GM19397 (cell line): ENCODE data around the gene GAK.

Experiments used
- ATAC-seq: cut with Tn5 transposase; IDR thresholded peaks from one replicate; pipeline ENCODE4 v1.9.1; 2021; ENCODE audit warnings: mild to moderate bottlenecking, moderate library complexity; ENCODE audit not compliant: unreplicated experiment

Gene GAK

GRCh38 chr4:892780-893179, 39.3 kb downstream of the GAK start:
- no peak for ATAC-seq

DNA sequence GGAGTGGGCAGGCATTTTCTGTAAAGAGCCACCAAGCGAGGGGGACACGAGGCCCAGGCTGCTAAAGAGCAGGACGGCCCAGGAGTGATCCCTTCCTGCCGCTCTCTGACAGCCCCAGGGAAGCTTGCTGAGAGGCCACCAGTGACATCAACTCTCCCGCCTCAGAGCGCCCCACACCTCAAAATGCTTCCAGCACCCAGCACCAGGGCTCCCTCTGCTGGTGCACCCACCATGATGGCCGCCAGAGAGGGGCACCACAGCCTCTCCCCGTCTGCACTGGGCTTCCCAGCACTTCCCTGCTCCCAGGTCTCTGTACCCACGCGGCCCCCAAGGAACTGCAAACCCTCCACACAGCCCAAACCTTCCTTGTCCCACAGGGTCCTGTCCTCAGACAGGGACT, 40.4 kb downstream of the GAK start:
- no peak for ATAC-seq

DNA sequence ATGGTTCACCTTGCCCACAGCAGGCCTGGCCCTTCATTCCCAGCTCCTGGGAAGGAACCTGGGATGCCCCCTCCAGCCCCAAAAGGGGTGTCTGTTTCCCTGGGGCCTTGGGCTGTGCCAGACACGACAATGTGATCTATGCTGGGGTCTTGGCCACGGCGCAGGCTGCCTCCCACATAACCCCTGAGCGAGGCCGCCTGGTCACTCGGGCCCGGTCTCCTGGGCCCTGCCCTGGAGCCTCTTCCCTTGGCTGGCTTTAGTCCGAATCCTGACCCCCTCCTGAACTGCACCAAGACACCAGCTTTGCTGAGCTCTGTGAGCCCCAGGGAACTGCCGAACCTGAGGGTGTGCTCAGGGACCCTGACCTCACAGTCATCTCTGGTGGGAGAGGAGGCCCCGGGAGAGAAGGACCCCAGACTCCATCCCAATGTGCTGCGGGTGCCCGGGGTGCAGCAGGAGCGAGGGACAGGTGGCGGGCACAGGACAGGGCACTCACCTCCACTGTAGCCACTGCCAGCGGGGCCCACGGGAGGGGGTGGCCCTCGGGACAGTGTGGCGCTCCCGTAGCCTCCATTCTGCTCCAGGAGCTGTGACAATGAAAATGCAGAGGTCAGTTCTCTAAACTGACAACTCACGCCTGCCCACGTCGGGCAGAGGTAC, 42.0 kb downstream of the GAK start:
- no peak for ATAC-seq

DNA sequence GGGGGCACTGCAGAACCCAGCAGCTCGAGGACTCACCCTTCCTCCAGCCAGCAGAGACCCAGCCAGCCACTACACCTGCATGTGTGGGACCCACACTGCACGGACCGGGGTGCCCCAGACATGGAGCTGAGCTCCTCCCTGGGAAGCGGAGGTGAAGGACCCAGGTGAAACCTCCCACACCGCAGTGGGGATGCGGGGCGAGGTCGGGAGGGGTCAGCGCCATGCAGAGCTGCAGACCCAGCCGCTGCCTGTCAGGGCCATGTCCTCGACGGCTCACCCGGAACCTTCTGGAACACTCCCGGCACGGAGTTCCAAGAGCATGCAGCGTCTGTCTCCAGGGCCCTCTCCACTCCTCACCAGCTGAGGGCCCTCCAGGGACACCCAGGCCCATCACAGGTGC, 42.6 kb downstream of the GAK start:
- no peak for ATAC-seq

GRCh38 chr4:888029-888428, 44.1 kb downstream of the GAK start:
- ATAC-seq = no peak

DNA sequence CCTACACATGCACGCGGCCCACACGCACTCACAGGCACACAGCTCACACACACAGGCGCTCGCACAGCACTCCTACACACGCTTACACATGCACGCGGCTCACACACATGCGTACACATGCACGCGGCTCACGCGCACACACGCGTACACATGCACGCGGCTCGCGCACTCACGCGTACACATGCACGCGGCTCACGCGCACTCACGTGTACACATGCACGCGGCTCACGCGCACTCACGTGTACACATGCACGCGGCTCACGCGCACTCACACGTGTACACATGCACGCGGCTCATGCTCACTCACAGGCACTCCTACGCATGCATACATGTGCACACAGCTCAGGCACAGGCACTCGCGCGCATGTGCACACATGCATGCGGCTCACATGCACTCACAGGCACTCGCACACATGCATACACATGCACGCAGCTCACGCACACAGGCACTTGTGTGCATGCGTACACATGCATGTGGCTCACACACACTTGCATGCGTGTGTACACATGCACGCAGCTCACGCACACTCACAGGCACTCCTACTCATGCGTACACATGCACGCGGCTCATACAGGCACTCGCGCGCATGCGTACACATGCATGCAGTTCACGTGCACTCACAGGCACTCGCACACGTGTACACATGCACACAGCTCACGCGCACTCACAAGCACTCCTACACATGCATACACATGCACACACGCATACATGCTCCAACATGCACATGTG, 44.9 kb downstream of the GAK start:
- ATAC-seq = no peak

DNA sequence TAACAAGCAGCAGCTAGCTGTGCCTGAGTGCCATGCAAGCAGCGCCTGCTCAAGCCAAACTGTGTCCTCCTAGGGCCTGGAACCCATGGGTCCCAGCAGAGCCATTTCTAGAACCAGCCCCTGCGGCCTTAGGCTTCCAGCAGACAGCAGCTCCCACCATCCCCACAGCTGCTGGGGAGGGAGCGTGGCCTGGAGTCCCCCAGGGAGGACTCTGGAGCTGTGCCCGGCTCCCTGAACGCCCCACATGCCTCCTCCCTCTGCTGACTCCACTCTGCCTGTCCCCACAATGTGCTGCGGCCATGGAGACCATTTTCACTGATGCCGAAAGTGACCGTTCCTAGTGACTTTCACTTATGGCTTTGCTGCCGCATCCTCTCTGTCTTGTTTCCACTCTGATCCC, 45.9 kb downstream of the GAK start:
- ATAC-seq = no peak

GRCh38 chr4:885353-885752, 46.8 kb downstream of the GAK start:
- ATAC-seq = no peak

DNA sequence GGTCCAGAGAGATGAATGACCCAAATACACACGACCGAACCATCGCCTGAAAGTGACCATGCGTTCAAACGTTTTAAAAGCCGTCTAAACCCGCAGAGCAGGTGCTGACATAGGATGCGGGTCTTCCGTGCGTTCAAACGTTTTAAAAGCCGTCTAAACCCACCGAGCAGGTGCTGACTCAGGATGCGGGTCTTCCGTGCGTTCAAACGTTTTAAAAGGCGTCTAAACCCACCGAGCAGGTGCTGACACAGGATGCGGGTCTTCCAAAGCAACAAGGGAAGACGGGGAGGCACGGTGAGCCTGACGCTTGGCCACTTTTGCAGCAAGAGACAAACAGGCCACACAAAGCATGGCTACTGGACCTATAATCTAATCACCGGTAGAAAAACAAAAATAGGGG, 47.2 kb downstream of the GAK start:
- ATAC-seq = no peak

DNA sequence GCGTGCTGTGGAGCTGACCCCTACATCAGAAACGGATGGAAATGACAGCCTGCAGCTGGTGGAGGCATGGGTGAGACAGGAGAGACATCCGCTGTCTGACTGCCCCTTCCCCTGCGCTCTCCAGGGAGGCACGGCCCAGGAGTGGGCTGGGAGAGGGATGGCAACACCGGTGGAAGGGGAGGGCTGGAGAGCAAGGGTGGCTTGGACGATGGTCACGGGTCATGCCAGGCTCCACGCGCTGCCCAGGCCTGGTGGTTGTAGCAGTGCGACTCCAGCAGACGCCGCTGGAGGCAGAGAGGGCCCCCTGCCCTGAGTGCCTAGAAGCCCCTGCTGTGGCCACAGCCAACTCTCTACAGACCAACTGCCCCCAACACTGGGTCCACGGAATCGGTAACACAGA, 47.9 kb downstream of the GAK start:
- ATAC-seq = no peak

GRCh38 chr4:883377-884095, 48.6 kb downstream of the GAK start:
- no peak for ATAC-seq

DNA sequence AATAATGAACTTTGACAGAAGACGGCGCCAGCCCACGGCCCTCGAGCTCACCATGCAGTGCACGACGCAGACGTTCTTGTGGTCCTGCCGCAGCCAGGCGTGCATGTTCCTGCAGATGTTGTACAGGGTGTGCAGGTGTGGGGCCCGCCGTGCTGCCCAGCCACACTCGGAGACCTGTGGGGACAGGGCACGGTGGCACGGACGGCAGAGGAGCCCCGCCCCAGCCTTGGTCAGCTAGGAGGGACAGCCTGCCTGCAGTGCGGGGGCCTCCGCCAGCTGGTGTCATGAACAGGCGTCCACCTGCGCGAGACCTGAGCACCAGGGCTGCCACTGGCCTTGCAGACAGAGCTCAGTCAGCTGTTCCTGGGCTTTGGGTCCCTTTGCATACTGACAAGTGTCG, 49.5 kb downstream of the GAK start:
- no peak for ATAC-seq

DNA sequence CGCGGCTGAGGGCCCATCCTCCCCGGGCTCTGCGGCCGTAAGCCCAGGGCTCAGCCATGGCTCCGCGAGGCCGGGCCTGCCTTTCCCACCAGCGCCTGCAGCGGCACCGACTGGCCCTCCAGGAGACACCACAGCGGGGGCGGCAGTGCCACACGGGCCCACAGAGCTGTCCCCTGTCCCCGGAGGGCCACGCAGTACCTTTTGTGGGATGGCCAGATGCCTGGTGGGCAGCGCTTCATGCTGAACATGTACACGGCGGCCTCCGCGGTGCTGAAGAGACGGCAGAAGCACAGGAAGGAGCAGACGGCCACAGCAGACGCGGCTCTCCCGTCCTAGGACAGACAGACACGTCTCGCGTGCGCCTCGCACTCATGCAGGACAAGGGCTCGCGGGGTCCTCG, 50.4 kb downstream of the GAK start:
- ATAC-seq = no peak

DNA sequence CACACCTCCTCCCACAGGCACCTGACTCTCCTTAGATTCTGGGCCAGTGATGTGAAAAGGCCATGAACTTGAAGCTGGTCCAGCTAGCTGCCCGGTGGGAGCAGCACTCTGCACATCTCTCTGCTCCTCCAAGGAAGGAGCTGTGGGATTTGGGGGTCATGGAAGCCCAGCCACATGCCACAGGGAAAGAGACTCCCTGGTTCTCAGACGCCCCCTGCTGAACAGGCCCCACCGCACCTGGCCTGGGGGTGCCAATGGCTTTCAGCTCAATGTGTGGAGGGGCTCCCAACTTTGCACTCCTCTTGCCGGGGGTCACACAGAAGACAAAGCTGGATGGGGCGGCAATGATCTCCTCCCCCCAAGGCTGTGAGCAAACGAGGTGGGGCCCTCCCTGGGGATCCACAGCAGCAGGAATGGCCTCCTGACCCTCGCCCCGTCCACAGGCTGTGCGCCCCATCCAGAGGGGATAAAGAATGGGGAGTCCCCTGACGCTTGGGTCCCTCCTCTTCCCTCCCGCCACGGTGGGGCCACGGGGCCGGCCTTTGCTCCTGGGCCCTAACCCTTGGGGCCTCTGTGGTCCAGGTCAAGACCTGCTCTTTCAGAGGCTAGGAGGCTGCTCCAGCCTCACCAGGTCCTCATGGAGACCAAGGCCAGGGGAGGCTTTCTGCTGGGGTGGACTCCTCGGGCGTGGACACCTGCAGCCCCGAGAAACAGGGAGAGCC, 51.3 kb downstream of the GAK start:
- no peak for ATAC-seq

GRCh38 chr4:879729-880077, 52.4 kb downstream of the GAK start:
- ATAC-seq = no peak

- no peak for ATAC-seq
Measured at GRCh38 chr4:878796-879728, 53.1 kb downstream of the GAK start.

- no peak for ATAC-seq
Measured at GRCh38 chr4:877502-877901, 54.6 kb downstream of the GAK start.

GRCh38 chr4:876780-877179, 55.3 kb downstream of the GAK start:
- ATAC-seq = no peak

DNA sequence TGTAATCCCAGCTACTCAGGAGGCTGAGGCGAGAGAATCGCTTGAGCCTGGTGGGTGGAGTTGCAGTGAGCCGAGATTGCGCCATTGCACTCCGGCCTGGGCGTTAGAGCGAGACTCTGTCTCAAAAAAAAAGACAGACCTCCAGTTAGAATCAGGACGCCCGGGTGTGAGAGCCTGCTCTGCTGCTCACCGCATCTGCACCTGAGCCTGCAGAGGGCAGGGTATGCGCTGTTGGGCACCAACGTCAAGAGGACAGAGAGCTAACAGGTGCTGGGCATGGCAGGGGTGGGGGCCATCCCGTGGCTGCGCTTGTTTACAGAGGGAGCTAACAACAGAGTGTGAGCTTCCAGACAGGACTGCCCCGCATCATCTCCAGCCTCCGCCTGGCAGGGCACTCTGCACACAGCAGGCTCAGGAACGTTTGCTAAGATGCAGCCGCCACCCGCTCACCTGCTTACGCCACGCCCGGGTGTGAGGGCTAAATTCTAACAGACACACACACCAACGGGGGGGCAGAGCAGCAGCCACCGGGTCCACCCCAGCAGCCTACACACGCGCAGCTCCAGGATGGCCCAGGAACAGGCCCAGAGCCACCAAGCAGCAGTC, 56.2 kb downstream of the GAK start:
- ATAC-seq = no peak
